ENCODE results near the gene PRPF8.

DNA sequence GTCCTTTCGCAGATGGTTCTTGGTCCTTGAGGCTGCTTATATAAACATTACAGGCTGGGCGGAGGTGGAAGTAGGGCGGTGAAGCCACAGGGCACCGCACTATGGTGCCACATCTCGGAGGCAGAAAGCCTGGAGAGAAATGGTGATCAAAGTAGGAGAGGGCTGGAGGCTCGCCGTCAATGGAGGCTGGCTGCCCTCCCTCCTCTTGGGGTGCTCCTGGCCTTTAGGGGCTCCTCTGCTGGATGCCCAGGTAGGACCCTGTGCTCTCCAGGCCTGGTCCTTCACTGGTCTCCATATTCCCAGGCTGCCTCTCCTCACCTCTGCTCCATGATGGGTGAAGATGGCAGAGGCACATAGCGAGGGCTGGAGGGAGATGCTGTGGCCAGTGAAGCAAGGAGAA, 27.6 kb upstream of the PRPF8 start:
- TF ChIP-seq GATA3 (IDR thresholded peaks at IDR 0.05; ENCODE audit: low read depth, low read length) (no peak), GATA2 (IDR thresholded peaks at IDR 0.05; ENCODE audit: low read depth, low read length) (no peak)

All from SH-SY5Y (cell line).